ENCODE measurements around the gene MED31. TPM values are rescaled to one million over a fixed set of nuclear protein-coding genes. Genes with fewer than 3 reads are reported as not detected.

The MED31 gene
- total and polyA plus RNA-seq, 2 donors (not counting 3 experiments of a cell fraction or from before 2014, with no cell fraction given), result 13.7 to 29.4 TPM

- FAIRE-seq (no peak), DNase-seq (ENCODE audit: low read depth, low spot score) (no peak)
- intact Hi-C loops (cut with micrococcal nuclease), result loop anchor here (5.0 kb wide), 1 partner anchor 33 kb away; no protein-coding TSS in a partner anchor
- Histone ChIP-seq H3K9me3 (replicated peaks; ENCODE audit: control insufficient read depth, insufficient read depth, low read length) (no peaks in the 10 kb centered on the region), H2AFZ (ENCODE audit: low read depth, low read length) (no peak overlapping the region), H4K20me1 (replicated peaks; ENCODE audit: control insufficient read depth, extremely low read depth, insufficient read depth, low read length) (no peaks in the 10 kb centered on the region), H3K4me3 (replicated peaks in 1 of 3; ENCODE audit: insufficient read depth in 1 of 3, low read depth in 1 of 3, low read length in 3 of 3) (no peak overlapping the region), H3K27ac (ENCODE audit: insufficient read depth, low read depth, low read length) (no peak overlapping the region), H3K4me1 (ENCODE audit: control insufficient read depth, extremely low read depth, insufficient read depth, low read length) (no peaks in the 10 kb centered on the region), H3K9ac (replicated peaks; ENCODE audit: extremely low read depth, insufficient read depth, low read length) (no peak overlapping the region), H3K27me3 (ENCODE audit: control insufficient read depth in 2 of 2, insufficient read depth in 2 of 2, low read length in 2 of 2) (peaks cover 0 to 2% of the 10 kb centered on the region in 2 experiments), H3K4me2 (ENCODE audit: insufficient read depth, low read length) (no peak overlapping the region), H3K36me3 (ENCODE audit: control insufficient read depth in 2 of 2, extremely low read depth in 1 of 2, insufficient read depth in 2 of 2, low read length in 2 of 2) (no peaks in the 10 kb centered on the region), H3K79me2 (ENCODE audit: control insufficient read depth, insufficient read depth, low read length) (no peaks in the 10 kb centered on the region), H3K9me1 (replicated peaks; ENCODE audit: control insufficient read depth, extremely low read depth, insufficient read depth, low read length) (no peaks in the 10 kb centered on the region)
- ChIA-PET CTCF (interaction anchor here (0.8 to 3.3 kb wide), 5 partner anchors 32 to 241 kb away, joined by 3 to 9 read pairs (median 4); no protein-coding TSS in a partner anchor), POLR2A (no interaction called here)
- no TSS peak for BruUV-seq (replicated peaks)
- TF ChIP-seq EZH2 (IDR thresholded peaks at IDR 0.05; ENCODE audit: borderline replicate concordance, low read depth, low read length, severe bottlenecking), result no peak
- no peak for TF ChIP-seq JUN (IDR thresholded peaks at IDR 0.05; ENCODE audit: borderline replicate concordance, insufficient read depth, insufficient read length, low read depth)
- TF ChIP-seq FOS (IDR thresholded peaks at IDR 0.05; ENCODE audit: borderline replicate concordance, insufficient read depth, low read length), result no peak
- TF ChIP-seq, protein P1, sequence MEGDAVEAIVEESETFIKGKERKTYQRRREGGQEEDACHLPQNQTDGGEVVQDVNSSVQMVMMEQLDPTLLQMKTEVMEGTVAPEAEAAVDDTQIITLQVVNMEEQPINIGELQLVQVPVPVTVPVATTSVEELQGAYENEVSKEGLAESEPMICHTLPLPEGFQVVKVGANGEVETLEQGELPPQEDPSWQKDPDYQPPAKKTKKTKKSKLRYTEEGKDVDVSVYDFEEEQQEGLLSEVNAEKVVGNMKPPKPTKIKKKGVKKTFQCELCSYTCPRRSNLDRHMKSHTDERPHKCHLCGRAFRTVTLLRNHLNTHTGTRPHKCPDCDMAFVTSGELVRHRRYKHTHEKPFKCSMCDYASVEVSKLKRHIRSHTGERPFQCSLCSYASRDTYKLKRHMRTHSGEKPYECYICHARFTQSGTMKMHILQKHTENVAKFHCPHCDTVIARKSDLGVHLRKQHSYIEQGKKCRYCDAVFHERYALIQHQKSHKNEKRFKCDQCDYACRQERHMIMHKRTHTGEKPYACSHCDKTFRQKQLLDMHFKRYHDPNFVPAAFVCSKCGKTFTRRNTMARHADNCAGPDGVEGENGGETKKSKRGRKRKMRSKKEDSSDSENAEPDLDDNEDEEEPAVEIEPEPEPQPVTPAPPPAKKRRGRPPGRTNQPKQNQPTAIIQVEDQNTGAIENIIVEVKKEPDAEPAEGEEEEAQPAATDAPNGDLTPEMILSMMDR (IDR thresholded peaks at IDR 0.05; ENCODE audit: extremely low read depth in 1 of 2, insufficient read depth in 1 of 2, low read depth in 1 of 2, low read length in 2 of 2), result no peak
- TF ChIP-seq, protein P2, sequence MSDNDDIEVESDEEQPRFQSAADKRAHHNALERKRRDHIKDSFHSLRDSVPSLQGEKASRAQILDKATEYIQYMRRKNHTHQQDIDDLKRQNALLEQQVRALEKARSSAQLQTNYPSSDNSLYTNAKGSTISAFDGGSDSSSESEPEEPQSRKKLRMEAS (IDR thresholded peaks at IDR 0.05; ENCODE audit: insufficient read depth, insufficient read length), result no peak
- TF ChIP-seq POLR2AphosphoS5 (IDR thresholded peaks at IDR 0.05; ENCODE audit: insufficient read depth, low read depth, low read length), result no peak
- no peak for TF ChIP-seq POLR2A (IDR thresholded peaks at IDR 0.05; ENCODE audit: low read depth, low read length)
- no peak for TF ChIP-seq GATA2 (IDR thresholded peaks at IDR 0.05; ENCODE audit: insufficient read depth, insufficient read length, low read depth, low read length)
- TF ChIP-seq MYC (IDR thresholded peaks at IDR 0.05; ENCODE audit: low read depth, low read length), result no peak
- dilution Hi-C loops (cut with MboI; ENCODE audit: extremely low pct_ligation_motif_present, low sequenced_read_pairs), result no loop called here
Measured at GRCh38 chr17:6669479-6670212, 18.2 kb upstream of the MED31 start.

All from endothelial cell of umbilical vein (primary cell).